ENCODE data around the gene PATL2.
"Not testable (repeated sequence)": the region's sequence is repeated elsewhere in the genome, so short reads cannot be mapped to it uniquely, and the experiment has no call there.

Gene PATL2

DNA sequence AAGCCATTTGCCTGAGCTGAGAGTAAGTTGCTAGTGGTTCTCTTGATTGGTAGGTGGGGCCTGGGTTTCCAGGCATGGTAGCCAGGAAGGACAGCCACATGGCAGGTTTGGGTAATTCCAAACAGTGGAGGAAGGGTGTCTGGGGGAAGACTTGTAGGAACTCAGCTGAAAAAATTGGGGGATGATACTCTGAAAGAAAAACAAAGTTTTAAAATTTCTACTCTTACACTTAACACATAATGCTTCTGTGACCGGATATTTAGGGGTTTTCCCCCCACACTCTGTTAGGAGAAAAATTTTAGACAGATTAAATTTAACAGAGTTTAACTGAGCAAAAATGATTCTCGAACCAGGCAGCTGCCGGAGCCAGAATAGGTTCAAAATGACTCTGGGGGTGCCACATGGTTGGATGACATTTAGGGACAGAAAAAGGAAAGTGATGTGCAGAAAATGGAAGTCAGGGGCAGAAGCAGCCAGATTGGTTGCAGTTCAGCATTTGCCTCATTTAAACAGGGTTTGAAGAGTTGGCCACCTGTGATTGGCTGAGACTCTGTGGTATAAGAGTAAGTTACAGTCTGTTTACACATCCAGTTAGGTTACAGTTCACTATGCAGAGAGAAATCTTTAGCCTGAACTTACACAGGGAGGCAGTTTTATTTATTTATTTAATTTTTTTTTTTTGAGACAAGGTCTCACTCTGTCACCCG, 8.3 kb upstream of the PATL2 start:
- no peak for DNase-seq

DNA sequence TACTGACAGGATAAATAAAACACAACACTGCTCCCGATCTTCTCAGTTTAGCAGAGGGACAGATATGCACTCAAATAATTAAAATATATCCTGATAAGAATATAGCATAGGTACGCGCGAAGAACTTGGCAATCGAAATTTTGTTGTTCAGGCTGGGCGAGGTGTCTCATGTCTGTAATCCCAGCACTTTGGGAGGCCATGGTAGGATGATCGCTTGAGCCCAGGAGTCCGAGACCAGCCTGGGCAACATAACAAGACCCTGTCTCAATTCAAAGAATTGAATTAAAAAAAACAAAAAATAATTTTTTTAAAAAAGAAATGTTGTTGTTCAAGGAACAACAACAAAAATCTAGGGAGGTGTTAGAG, 7.8 kb upstream of the PATL2 start:
- DNase-seq = no peak

- DNase-seq = no peak
Measured at GRCh38 chr15:44718180-44718926, 7.2 kb upstream of the PATL2 start.

DNA sequence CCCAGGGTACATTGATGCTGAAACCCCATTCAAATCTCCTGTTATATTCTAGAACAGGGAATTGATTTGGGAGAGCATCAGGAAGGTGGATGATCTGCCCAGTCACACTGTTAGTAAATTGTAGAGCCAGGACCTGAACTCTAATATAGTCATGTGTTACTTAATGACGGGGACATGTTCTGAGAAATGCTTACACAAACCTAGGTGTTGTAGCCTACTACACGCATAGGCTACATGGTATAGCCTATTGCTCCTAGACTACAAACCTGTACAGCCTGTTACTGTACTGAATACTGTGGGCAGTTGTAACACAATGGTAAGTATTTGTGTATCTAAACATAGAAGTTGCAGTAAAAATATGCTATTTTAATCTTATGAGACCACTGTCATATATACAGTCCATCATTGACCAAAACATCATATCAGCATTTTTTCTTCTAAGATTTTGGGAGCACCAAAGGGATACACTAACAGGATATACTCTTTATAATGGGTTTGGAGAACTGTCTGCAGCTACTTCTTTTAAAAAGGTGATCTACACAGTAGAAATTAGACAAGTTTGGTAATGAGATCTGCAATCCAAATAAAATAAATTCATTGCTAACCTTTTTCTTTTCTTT, 6.0 kb upstream of the PATL2 start:
- no peak for DNase-seq

GRCh38 chr15:44715797-44716334, 4.7 kb upstream of the PATL2 start:
- DNase-seq = no peak

- DNase-seq = no peak
Measured at GRCh38 chr15:44715142-44715796, 4.1 kb upstream of the PATL2 start.

DNA sequence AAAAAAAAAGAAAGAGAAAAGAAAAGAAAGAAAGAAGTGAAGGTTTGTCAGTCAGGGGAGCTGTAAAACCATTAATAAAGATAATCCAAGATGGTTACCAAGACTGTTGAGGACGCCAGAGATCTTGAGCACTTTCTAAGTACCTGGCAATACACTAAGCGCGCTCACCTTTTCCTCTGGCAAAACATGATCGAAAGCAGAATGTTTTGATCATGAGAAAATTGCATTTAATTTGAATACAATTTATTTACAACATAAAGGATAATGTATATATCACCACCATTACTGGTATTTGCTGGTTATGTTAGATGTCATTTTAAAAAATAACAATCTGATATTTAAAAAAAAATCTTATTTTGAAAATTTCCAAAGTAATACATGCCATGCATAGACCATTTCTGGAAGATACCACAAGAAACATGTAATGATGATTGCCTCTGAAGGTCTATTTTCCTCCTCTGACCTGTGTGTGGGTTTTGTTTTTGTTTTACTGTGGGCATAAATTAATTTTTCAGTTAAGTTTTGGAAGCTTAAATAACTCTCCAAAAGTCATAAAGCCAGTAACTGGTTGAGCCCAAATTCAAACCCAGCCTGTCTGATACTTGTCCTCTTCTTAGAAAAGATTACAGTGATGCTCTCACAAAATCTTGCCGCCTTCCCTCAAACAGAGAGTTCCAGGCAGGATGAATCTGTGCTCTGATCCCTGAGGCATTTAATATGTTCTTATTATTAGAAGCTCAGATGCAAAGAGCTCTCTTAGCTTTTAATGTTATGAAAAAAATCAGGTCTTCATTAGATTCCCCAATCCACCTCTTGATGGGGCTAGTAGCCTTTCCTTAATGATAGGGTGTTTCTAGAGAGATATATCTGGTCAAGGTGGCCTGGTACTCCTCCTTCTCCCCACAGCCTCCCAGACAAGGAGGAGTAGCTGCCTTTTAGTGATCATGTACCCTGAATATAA, 2.2 kb upstream of the PATL2 start:
- peak in 1 of 2 experiments; percentile 22 for DNase-seq

- DNase-seq = peak in 1 of 2 experiments; percentile 2
Measured at GRCh38 chr15:44712346-44713005, 1.4 kb upstream of the PATL2 start.

GRCh38 chr15:44711743-44712345, 721 bp upstream of the PATL2 start:
- DNase-seq = peak in 1 of 2 experiments; percentile 7

DNA sequence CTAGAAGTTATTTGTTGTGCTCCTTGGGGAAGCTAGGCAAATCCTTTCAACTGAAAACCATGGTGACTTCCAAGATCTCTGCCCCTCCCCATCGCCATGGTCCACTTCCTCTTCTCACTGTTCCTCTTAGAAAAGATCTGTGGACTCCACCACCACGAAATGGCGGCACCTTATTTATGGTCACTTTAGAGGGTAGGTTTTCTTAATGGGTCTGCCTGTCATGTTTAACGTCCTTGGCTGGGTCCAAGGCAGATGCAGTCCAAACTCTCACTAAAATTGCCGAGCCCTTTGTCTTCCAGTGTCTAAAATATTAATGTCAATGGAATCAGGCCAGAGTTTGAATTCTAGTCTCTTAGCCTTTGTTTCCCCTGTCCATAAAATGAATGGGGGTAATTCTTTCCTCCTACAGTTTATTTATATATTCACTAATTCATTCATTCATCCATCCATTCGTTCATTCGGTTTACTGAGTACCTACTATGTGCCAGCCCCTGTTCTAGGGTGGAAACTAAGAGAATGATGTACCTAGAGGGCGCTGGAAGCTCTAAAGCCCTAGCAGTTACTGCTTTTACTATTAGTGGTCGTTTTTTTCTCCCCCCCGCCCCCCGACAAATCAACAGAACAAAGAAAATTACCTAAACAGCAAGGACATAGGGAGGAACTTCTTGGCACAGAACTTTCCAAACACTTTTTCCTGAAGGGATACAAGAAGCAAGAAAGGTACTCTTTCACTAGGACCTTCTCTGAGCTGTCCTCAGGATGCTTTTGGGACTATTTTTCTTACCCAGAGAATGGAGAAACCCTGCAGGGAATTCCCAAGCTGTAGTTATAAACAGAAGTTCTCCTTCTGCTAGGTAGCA, 657 bp downstream of the PATL2 start:
- DNase-seq = no peak

GRCh38 chr15:44706946-44707636, 4.0 kb downstream of the PATL2 start:
- DNase-seq = no peak

DNA sequence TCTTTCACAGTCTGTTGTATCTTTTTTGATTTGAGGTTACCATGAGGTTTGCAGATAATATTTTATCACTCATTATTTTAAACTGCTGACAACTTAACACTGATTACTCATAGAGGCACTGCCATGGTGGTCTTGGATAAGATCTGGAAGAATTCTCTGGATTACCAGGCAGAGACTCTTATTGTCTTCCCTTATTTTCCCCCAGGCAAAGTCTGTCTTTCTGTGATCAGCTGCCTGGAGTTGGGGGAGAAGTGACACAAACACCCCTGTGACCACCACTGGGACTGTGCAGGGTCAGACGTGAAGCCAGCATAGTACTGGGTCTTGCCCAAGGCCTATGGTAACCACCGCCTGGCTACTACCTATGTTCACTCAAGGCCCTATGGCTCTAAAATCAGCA, 4.7 kb downstream of the PATL2 start:
- no peak for DNase-seq

DNA sequence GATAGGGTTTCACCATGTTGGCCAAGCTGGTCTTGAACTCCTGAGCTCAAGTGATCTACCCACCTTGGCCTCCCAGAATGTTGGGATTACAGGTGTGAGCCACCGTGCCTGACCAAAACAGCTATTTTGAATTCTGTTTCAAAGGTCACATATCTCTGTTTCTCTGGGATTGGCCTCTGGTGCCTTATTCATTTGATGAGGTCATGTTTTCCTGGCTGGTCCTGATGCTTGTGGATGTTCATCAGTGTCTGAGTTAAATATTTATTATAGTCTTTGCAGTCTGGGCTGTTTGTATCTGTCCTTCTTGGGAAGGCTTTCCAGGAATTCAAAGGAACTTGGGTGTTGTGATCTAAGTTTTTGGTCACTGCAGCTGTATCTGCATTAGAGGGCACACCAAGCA, 5.1 kb downstream of the PATL2 start:
- no peak for DNase-seq

DNA sequence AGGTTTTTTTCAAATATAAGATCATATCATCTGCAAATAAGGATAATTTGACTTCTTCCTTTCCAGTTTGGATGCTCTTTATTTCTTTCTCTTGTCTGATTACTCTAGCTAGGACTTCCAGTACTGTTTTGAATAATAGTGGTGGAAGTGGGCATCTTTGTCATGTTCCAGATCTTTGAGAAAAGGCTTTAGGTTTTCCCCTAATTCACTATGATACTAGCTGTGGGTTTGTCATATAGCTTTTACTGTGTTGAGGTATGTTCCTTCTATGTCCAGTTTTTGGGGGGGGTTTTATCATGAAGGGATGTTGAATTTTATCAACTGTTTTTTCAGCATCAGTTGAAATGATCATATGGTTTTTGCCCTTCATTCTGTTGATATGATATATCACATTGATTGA, 10.4 kb downstream of the PATL2 start:
- DNase-seq = not testable (repeated sequence)

GRCh38 chr15:44698641-44699040, 12.5 kb downstream of the PATL2 start:
- no peak for DNase-seq

- no peak for DNase-seq
Measured at GRCh38 chr15:44697014-44697413, 14.1 kb downstream of the PATL2 start.

DNA sequence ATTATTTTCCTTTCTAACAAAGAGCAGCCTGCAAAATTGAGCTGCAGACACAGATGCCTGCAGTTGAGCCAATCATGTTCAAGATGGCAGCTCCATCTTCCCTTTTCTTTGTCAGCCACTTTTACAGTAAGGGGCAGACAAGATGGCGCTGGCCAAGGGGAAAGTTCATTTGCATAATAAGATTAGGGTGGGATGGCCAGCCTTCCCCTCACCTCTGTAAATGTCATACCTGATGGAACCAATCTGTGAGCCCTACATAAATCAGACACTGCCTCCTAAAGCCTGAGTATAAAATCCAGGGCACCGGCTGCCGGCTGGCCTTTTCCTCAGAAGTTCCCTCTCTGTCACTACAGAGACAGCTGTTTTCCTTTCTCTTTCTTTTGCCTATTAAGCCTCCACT, 15.8 kb downstream of the PATL2 start:
- DNase-seq = no peak

DNA sequence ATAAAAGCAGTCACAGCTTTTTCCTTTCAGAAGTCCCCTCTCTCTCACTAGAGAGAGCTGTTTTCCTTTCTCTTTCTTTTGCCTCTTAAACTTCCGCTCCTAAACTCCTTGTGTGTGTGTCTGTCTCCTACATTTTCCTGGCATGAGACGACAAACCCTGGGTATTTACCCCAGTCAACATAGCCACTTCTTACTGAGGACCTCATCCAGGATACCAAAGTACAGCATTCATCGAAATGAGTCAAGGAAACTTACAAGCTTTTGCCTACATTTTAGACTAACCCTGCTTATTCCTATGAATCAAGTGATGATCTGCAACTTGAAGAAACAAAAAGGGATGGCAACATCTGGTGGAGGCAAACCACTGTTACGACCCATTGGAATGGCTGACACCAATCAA, 16.7 kb downstream of the PATL2 start:
- no peak for DNase-seq

GRCh38 chr15:44692659-44693058, 18.5 kb downstream of the PATL2 start:
- DNase-seq = no peak
